ENCODE data around the gene CPA5.

DNA sequence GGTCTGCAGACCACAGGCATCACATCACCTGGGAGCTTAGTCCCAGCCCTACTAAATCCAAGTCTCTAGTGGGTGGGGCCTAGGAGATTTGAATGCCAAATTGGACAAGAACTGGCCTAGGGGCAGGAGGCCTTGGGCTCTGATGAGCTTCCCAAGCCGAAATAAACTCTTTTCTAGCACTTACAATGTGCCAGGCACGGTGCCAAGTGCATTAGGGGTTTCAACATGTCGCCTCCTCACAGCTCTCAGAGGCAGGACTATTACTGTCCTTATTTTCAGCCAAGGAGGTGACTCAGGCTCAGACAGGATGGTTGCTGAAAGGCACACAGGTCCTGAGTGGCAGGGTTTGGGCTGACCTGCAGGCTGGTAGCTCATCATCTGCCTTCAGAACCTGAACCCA lies 26.4 kb downstream of the CPA5 start:
- TF ChIP-seq, protein P1, sequence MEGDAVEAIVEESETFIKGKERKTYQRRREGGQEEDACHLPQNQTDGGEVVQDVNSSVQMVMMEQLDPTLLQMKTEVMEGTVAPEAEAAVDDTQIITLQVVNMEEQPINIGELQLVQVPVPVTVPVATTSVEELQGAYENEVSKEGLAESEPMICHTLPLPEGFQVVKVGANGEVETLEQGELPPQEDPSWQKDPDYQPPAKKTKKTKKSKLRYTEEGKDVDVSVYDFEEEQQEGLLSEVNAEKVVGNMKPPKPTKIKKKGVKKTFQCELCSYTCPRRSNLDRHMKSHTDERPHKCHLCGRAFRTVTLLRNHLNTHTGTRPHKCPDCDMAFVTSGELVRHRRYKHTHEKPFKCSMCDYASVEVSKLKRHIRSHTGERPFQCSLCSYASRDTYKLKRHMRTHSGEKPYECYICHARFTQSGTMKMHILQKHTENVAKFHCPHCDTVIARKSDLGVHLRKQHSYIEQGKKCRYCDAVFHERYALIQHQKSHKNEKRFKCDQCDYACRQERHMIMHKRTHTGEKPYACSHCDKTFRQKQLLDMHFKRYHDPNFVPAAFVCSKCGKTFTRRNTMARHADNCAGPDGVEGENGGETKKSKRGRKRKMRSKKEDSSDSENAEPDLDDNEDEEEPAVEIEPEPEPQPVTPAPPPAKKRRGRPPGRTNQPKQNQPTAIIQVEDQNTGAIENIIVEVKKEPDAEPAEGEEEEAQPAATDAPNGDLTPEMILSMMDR (conservative IDR thresholded peaks at IDR 0.05; ENCODE audit: low read length) = no peak
- no peak for TF ChIP-seq EZH2phosphoT487 (IDR thresholded peaks at IDR 0.05; ENCODE audit: borderline replicate concordance, low read depth, low read length)

All from OCI-LY7 (cell line).